ENCODE measurements around the gene GPR157.

GPR157 gene

DNA sequence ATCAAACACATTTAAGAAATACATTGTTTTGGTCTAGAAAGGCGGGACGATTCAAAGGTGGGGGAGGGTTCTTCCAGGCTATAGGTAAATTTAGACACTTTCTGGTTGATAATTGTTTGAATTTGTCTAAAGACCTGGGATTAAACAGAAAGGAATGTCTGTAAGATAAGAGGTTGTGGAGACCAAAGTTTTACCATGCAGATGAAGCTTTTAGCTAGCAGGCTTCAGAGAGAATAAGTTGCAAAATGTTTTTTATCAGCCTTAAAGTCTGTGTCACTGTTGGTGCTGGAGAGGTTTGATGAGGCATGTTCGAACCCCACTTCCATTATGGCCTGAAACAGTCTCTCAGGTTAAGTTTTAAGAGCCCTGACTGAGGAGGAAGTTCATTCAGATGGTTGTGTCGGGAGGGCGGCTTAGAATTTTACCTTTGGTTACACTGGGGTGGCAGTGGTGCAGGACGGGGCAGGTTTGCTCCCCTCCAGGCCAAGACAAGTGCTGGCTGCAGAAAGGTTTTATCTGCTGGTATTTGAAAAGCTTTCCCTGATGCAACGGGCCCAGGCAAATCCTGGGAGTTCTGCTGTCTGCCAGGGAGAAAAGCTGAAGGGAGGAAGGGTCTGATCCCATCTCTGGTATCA, 43.5 kb downstream of the GPR157 start:
- ATAC-seq, result no peak

DNA sequence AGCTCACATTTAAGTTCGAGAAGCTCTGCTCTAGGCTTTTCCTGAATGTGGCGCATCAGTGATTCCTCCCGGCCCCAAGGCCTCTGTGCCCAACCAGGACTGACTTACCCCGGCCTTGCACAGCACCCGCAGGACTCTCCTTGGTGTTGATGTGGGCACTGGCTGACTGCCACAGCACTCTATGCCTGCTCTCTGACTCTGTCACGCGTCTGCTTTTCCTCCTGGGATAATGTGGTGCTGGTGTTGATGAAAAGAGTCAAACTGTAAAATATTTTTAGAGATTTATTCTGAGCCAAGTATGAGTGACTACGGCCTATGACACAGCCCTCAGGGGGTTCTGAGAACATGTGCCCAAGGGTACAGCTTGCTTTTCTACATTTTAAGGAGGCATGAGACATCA, 44.0 kb downstream of the GPR157 start:
- no peak for ATAC-seq

GRCh38 chr1:9081473-9081872, 47.4 kb downstream of the GPR157 start:
- no peak for ATAC-seq

GRCh38 chr1:9080705-9081291, 48.1 kb downstream of the GPR157 start:
- ATAC-seq, result no peak

- no peak for ATAC-seq
Measured at GRCh38 chr1:9079988-9080704, 48.8 kb downstream of the GPR157 start.

DNA sequence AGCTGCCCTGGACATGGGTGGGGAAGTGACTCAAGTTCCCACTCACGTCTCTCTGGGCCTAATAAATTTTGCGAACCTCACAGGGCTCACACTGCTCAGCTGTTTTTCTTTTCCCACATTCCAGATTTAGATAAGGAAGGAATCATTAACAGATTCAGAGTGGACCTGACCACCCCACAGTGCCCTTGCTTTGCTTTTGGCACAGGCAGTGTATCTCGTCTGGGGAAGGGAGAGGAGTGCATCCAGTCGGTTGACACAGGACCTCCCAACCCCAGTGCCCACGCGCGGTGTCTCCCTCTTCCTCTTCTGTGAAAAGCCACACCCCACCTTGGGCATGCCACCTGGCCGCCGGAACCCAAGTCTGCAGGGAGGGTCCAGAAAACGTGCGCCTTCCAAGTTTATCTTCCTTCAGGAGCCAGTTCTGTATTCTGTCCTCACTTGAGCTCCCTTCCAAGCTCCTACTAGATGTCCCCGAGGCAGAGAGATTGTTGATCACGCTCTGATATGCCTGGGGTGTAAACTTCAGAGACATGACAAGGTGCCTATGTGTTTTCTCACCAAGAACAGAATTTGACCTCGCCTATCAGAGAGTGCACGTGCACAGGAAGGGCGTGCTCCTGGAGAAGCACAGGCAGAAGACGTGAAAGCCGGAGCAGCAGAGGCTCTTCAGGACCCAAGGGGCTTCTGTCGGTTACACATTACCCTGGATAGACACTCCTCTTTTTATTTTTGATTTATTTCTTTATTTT, 50.0 kb downstream of the GPR157 start:
- ATAC-seq, result no peak

DNA sequence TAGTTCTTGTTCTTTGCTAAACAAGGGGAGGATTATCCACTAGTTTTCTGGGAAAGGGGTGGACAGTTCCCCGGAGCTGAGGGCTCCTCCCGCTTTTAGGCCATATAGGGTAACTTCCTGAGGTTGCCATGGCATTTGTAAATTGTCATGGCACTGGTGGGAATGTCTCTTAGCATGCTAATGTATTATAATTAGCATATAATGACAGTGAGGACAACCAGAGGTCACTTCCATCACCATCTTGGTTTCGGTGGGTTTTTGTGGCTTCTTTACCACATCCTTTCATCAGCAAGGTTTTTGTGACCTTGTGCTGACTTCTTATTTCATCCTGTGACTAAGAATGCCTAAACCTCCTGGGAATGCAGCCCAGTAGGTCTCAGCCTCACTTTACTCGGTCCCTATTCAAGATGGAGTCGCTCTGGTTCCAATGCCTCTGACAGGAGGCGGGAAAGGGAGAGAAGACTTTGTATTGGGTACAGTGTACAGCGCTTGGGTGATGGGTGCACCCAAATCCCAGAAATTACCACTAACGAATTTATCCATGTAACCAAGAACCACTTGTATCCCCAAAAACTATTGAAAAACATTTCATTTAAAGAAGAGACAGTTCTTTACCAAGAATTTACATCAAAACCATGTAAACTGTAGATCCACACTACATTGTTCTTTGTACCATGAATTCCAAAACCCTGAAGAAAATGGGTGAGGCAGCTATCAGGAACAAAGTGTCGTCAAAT, 50.7 kb downstream of the GPR157 start:
- peak in 1 of 2 donors; percentile 45 for ATAC-seq

DNA sequence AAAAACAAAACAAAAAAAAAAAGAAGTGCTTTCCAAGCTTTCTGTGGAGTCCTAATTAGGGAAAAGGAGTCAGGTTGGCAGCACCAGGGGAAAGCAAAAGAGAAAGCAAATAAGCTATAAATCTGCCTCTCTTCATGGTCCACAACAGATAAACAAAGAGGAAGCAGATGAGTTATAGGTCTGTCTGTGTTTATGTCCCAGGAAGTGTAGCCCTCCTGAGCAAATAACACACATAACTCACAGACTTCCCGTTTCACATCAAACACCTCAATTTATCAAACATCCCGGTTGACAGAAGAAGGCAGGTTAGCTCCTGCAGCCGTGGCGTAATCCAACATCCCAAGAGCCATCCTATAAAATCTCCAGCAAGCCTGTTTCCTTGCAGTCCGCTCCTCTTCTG, 53.9 kb downstream of the GPR157 start:
- no peak for ATAC-seq

- no peak for ATAC-seq
Measured at GRCh38 chr1:9073143-9073542, 55.8 kb downstream of the GPR157 start.

GRCh38 chr1:9071554-9072235, 57.2 kb downstream of the GPR157 start:
- ATAC-seq, result no peak

DNA sequence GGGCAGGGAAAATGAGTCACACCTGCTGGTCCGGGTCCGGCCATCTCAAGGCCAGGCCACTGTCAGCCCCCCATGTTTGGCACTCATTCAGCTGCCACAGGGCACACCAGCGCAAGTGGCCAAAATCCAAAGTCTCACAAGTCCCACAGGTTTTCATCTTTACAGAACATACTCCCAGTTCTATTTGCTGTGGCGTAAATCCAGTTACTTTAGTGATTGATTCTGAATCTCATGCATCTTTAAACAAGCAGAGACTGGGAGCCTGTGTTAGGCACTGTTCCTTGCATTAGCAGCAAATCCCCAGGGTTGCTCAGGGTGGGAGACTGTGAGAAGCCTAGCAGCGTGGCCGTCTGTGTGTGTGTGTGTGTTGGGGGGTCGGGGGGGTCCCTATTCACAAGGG, 58.4 kb downstream of the GPR157 start:
- no peak for ATAC-seq

- peak; percentile 46 to 75 for ATAC-seq
Measured at GRCh38 chr1:9069326-9070100, 59.4 kb downstream of the GPR157 start, which contains the start of gene SLC2A5. Gene SLC2A5, minus strand, starts transcription at chr1:9069635. Its CDS starts 99 bp downstream, at chr1:9069536.

DNA sequence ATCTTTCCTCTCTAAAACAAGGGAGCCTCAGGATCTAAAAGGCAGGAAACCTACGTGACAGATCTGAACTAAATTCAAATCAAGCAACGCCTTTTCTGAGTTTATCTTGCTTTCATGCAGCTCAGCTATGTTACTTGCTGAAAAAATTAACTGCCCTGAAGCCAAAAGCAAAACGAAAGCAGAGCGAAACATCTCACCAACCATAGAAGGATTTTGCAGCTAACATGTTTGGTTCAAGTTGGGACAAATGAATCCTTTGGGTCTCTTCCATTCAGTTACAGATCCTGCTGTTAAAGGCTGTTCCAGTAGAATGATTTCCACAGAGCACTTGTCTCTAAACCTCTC, 59.9 kb downstream of the GPR157 start:
- ATAC-seq, result no peak

- ATAC-seq, result no peak
Measured at GRCh38 chr1:9066945-9067807, 61.7 kb downstream of the GPR157 start.

GRCh38 chr1:9065213-9065751, 63.6 kb downstream of the GPR157 start:
- ATAC-seq, result no peak

GRCh38 chr1:9062846-9063245, 66.1 kb downstream of the GPR157 start:
- ATAC-seq, result no peak

GRCh38 chr1:9062021-9062471, 66.9 kb downstream of the GPR157 start:
- no peak for ATAC-seq

DNA sequence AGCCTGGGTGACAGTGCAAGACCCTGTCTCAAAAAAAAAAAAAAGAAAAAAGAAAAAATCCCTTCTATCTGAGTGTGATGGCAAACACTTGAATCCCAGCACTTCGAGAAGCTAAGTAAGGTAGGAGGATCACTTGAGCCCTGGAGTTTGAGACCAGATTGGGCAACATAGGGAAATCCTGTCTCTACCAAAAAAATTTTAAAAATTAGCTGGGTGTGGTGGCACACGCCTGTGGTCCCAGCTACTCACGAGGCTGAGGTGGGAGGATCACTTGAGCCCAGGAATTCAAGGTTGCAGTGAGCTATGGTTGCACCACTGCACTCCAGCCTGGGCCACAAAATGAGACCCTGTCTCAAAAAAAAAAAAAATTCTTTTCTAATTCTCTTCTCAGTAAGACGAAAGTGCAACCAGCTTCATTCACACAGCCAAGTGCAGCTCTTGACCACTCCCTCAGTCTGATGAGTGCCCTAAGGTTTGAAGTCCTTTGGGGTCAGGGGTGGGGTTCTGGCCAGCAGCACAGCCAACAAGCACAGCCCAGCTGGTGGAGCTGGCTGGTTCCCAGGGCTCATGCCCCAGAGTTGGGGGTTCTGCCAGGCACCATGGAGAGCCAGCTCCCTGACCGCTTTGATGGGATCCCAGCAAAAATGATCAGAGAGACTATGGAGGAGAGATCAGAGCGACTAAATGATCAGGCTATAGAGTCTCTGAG, 67.5 kb downstream of the GPR157 start:
- no peak for ATAC-seq
